Measurements from ENCODE around the gene AHCY.
"Not testable (repeated sequence)": the region's sequence is repeated elsewhere in the genome, so short reads cannot be mapped to it uniquely, and the experiment has no call there.

Gene AHCY

DNA sequence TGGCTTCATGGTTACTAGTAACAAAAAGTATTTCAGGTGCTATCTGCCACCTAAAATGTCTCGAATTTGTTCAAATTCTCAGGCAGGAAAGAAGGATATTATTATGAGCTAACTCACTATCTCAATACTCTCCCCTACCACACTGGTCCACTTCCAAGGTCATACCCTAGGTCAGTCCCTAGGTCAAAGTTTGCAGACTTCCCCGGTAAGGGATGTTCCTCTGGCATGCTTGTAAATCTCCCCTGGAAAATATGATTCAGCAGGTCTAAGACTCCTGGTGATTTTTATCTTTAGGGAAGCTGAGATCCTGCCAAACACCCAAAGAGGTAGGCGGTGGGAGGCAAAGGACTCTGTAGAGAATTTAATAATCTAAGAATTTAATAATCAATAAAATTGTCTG, 6.7 kb downstream of the AHCY start:
- DNase-seq, result no peak

DNA sequence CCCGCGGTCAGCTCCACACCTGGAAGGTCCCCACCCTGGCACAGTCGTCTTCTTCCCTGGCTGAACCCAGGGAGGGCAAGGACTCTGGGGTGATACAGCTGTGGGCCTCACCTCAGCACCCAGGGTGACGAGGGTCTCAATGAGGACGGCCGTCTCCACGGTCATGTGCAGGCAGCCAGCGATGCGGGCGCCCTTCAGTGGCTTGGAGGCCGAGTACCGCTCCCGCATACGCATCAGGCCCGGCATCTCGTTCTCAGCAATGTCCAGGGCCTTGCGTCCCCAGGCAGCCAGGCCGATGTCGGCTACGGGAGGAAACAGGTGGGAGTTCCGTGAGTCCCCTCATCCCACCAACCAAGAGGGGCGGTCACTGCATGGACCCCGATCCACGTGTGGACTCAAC, 7.9 kb downstream of the AHCY start:
- no peak for DNase-seq

- DNase-seq, result no peak
Observed at GRCh38 chr20:34294563-34294962, 8.6 kb downstream of the AHCY start.

GRCh38 chr20:34293589-34293988, 9.6 kb downstream of the AHCY start:
- DNase-seq, result no peak

- no peak for DNase-seq
Observed at GRCh38 chr20:34293119-34293518, 10.0 kb downstream of the AHCY start.

- DNase-seq, result no peak
Observed at GRCh38 chr20:34292496-34292895, 10.7 kb downstream of the AHCY start.

DNA sequence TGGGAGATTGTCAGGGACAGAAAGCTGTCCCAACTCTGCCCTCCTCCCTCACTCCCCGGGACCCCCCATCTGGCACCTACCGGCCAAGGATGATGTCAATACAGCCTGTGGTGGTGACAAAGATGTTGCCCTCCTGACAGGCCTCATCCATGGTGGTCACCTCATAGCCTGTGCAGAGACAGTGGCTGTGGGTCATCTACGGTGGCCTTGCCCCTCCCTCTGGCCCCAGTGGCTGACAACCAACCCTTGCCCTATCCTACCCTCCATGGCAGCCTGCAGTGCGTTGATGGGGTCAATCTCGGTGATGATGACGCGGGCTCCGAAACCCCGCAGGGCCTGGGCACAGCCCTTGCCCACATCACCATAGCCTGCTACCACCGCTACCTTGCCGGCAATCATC, 12.7 kb downstream of the AHCY start:
- no peak for DNase-seq

DNA sequence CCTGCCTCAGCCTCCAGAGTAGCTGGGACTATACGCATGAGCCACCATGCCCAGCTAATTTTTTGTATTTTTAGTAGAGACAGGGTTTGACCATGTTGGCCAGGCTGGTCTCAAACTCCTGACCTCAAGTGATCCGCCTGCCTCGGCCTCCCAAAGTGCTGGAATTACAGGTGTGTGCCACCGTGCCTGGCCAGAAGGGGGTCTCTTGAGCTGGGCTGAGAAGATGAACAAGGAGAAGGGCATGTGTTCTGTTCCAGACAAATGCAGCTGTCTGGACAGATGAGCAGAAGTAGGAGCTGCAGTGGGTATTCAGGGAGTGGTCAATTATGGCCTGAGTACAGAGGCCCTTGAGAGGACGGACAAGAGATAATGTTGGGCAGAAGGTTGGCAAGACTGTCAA, 15.7 kb downstream of the AHCY start:
- not testable (repeated sequence) for DNase-seq

GRCh38 chr20:34285450-34285849, 17.7 kb downstream of the AHCY start:
- DNase-seq, result no peak

- no peak for DNase-seq
Observed at GRCh38 chr20:34283844-34284243, 19.3 kb downstream of the AHCY start.

GRCh38 chr20:34282041-34282440, 21.1 kb downstream of the AHCY start:
- no peak for DNase-seq

- no peak for DNase-seq
Observed at GRCh38 chr20:34281177-34281576, 22.0 kb downstream of the AHCY start.

DNA sequence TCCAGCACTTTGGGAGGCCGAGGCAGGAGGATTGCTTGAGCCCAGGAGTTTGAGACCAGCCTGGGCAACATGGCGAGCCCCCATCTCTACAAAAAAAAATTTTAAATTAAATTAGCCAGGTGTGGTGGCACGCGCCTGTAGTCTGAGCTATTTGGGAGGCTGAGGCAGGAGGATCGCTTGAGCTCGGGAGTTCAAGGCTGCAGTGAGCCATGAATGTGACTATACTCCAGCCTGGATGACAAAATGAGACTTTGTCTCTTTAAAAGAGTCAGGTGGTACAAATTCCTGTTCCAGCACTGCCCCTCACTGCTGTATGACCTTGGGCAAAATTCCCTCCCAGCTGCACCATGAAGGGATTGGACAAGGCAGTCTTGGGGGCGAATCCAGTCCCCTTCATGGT, 28.5 kb downstream of the AHCY start:
- DNase-seq, result no peak

GRCh38 chr20:34271956-34272355, 31.2 kb downstream of the AHCY start:
- no peak for DNase-seq

DNA sequence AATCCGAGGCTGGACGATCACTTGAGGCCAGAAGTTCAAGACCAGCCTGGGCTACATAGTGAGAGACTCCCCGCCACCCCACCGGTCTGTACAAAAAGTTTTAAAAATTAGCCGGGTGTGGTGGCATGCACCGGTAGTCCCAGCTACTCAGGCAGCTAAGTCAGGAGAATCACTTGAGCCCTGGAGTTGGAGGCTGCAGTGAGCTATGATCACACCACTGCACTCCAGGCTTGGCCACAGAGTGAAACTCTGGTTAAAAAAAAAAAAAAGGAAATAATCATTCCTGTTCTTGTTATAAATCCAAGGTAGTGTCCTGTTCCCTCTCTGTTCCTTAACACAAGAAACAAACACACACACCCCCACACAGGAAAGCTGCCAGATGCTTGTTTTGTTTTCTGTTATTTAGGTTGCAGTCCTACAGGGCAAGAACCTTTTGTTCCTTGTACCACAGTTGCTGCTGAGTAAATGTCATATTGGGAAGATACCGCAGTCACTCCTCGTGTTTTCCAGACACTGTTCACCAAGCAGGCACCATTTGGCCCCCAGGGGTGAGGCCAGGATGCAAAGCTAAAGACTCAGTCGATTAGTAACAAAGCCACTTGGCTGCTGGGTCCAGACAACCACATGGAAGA, 33.0 kb downstream of the AHCY start:
- no peak for DNase-seq

- peak; percentile 45 for DNase-seq
Observed at GRCh38 chr20:34268851-34269636, 34.1 kb downstream of the AHCY start.

DNA sequence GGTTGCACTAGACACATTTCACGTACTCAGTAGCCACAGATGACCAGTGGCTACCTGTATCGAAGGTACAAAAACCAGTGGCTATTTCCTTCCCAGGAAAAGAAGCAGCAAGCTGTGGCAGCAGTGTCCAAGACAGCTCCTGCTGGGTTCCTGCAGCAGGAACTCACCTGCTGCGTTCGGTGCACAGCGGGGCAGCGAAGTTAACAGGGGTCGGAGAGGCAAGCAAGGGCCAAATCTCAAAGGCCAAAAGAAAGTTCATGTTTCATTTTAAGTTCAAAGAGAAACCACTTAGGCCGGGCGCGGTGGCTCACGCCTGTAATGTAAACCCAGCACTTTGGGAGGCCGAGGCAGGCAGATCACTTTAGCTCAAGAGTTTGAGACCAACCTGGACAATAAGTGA, 35.0 kb downstream of the AHCY start:
- no peak for DNase-seq

GRCh38 chr20:34264141-34264540, 39.0 kb downstream of the AHCY start:
- no peak for DNase-seq

GRCh38 chr20:34263468-34263867, 39.7 kb downstream of the AHCY start:
- DNase-seq, result not testable (repeated sequence)

DNA sequence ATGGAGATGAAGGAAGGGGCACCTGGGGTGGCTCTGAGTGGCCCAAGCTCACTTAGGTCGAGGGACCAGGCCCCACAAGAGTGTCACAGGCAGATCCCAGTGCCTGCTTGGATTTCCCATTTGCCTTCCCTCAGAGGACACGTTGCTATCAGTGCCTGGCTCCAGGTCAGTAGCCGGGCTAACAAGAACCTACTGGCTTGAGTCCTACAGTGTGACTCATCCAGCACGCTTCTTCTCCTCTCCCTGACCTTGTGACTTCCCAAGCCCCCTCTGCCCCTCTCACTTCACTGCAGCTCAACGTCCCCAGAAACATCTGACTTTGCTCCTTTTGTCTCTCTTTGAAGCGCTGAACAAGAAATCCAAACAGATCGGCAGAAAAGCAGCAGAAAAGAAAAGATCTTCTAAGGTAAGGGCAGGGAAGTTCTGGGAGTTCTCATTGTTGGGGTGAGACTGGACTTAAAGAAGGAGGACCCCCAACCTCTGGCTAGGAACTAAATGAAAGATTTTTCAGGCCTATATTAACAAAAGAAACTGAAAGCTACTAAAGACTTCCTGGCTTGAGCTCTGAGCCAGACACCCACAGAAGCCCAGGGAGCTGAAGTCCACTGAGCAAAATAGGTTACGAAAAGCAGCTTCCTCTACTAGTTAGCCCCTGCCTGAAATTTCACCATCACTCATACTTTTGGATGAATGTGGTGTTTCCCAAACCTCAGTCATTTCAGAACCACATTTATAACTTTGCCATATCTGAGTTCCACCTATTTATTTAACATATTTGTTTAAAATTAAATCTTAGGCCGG, 40.5 kb downstream of the AHCY start:
- DNase-seq, result no peak

GRCh38 chr20:34260208-34260942, 42.8 kb downstream of the AHCY start:
- no peak for DNase-seq

DNA sequence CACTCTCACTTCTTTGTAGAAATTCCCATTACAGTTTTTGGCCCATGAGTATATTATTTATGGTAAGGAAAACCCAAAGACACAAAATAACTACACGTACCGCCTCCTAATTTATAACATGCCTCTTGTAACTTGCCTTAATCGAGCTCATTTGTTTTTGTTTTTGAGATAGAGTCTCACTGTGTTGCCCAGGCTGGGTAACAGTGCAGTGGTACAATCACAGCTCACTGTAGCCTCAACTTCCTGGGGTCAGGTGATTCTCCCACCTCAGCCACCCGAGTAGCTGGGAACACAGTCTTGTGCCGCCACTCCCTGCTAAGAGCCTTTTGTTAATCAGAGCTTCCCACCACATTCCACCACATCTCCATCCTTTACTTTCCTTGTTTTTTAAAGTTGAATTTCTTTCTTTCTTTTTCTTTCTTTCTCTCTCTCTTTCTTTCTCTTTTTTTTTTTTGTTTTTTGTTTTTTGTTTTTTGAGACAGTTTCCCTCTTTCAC, 46.5 kb downstream of the AHCY start:
- no peak for DNase-seq

DNA sequence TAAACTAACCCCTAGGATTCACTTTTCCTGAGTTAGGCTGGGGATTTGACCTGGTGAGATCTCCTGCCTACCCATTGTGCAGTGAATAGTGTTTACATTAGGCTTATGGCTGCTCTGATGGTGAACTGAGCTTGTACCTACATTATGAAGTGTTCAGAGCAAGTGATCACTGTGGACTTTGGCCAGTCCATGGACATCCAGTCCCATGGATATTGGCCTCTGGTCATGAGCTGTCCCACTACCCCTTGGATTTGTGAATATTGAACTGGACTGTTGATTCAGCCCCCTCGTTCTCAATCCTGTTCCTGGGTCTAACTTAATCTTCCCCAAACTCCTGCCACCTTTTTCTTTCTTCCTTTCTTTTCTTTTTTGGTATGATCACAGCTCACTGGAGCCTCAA, 48.2 kb downstream of the AHCY start:
- DNase-seq, result no peak
